PFSK-1 (cell line): ENCODE measurements around the gene ZNF318.

ENCODE experiments used
- FOXP2 ChIP-seq: optimal IDR thresholded peaks from 2 replicates; pipeline ENCODE3; 2011; ENCODE audit warnings: borderline replicate concordance, control low read depth, inconsistent platforms; ENCODE audit not compliant: insufficient read depth; ENCODE audit errors: extremely low read length, extremely low read depth
- POLR2AphosphoS5 ChIP-seq: IDR thresholded peaks from 2 replicates; pipeline ENCODE4 v1.6.1; 2012; ENCODE audit warnings: low read depth, mild to moderate bottlenecking, control low read depth, low read length, moderate library complexity
- SIN3A ChIP-seq: IDR thresholded peaks from 2 replicates; pipeline ENCODE4 v1.6.1; 2012; ENCODE audit warnings: mild to moderate bottlenecking, low read length, moderate library complexity, borderline replicate concordance; ENCODE audit not compliant: insufficient read depth
- TAF1 ChIP-seq: IDR thresholded peaks from 2 replicates; pipeline ENCODE4 v1.6.1; 2012; ENCODE audit warnings: low read length, control low read depth, borderline replicate concordance; ENCODE audit not compliant: insufficient read depth
- TF ChIP-seq, protein P1 (sequence below), 2 experiments: IDR thresholded peaks; 2 replicates each; pipeline versions ENCODE4 v1.6.1 to v1.8.0; 2011 to 2012; ENCODE audit warnings: low read depth in 2 of 2, low read length in 2 of 2, control low read depth in 1 of 2, inconsistent platforms in 1 of 2, mild to moderate bottlenecking in 1 of 2, moderate library complexity in 1 of 2; ENCODE audit not compliant: insufficient read depth in 1 of 2

The ZNF318 gene

DNA sequence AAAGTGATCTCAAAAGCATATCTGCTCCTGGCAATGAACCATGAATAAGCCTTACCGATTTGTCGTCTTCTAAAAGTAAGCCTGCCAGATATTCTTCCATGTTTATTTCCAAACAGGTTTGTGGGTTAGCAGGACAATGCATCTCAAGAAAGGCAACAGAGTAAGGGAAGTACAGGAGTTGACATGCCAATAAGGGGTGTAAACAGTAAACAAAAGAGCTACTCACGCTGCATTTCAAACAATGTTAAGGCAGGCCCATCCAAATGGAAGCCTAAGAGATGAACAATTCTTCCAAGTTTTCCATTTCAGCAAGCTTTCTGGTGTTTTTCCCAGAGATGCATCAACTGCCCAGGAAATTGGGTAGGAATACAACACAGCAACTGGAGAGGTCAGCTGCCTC is 33.1 kb downstream of the ZNF318 start:
- TF ChIP-seq SIN3A (no peak), POLR2AphosphoS5 (no peak), FOXP2 (no peak), TAF1 (no peak)
- TF ChIP-seq, protein P1, sequence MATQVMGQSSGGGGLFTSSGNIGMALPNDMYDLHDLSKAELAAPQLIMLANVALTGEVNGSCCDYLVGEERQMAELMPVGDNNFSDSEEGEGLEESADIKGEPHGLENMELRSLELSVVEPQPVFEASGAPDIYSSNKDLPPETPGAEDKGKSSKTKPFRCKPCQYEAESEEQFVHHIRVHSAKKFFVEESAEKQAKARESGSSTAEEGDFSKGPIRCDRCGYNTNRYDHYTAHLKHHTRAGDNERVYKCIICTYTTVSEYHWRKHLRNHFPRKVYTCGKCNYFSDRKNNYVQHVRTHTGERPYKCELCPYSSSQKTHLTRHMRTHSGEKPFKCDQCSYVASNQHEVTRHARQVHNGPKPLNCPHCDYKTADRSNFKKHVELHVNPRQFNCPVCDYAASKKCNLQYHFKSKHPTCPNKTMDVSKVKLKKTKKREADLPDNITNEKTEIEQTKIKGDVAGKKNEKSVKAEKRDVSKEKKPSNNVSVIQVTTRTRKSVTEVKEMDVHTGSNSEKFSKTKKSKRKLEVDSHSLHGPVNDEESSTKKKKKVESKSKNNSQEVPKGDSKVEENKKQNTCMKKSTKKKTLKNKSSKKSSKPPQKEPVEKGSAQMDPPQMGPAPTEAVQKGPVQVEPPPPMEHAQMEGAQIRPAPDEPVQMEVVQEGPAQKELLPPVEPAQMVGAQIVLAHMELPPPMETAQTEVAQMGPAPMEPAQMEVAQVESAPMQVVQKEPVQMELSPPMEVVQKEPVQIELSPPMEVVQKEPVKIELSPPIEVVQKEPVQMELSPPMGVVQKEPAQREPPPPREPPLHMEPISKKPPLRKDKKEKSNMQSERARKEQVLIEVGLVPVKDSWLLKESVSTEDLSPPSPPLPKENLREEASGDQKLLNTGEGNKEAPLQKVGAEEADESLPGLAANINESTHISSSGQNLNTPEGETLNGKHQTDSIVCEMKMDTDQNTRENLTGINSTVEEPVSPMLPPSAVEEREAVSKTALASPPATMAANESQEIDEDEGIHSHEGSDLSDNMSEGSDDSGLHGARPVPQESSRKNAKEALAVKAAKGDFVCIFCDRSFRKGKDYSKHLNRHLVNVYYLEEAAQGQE (IDR thresholded peaks at IDR 0.05; ENCODE audit: insufficient read depth in 1 of 2, low read depth in 2 of 2, low read length in 2 of 2): no peak

DNA sequence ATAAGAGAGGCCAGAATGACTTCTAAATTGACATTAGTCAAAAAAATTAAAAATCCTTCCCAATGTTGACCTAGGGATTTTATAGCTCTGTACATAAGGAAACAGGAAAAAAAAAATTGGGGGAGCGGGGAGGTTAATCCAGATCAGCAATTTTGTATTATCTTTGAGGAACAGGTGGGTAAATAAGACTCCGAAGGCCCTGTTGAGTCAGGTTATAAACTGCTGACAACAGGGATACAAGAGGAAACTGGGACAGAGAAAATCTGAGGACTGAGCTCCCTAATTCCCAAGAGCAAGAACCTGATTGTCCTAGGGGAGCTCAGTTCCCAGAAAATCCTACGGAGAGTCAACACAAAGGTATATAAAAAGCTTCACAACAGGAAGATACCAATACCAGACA is 34.0 kb downstream of the ZNF318 start:
- TF ChIP-seq SIN3A (no peak), FOXP2 (no peak), POLR2AphosphoS5 (no peak), TAF1 (no peak)
- TF ChIP-seq, protein P1 (IDR thresholded peaks at IDR 0.05; ENCODE audit: insufficient read depth in 1 of 2, low read depth in 2 of 2, low read length in 2 of 2): no peak

DNA sequence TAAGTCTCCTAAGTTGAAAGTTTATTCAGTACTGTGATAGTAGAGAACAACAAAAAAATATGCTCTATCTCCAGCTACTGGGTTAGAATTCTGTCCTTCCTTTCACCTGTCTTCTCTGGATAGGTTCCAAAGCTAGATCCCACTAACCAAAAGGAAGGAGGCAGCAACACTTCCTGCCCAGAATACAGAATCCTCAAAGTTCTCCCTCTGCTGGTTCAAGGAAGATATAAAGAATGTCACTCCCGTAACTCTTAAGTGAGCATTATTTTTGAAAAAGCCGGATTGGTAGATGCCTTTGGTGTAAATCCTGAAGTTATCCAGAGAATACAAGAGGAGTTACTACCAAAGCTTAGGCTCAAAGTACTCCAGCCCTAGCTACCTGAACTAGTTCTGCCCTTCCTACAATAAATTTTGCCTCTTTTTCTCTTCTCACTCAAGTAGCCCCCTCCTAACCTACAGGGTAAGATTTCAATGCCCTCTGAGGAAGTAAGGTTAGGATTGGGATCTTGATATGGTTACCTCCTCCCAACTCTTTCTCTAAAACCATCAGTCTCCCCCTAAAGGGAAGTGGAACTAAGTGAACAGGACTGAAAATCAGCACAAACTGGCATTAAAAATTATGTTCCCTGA is 34.9 kb downstream of the ZNF318 start:
- TF ChIP-seq TAF1: no peak
- no peak for TF ChIP-seq SIN3A
- TF ChIP-seq FOXP2: no peak
- TF ChIP-seq POLR2AphosphoS5: no peak
- TF ChIP-seq, protein P1 (IDR thresholded peaks at IDR 0.05; ENCODE audit: insufficient read depth in 1 of 2, low read depth in 2 of 2, low read length in 2 of 2): no peak

DNA sequence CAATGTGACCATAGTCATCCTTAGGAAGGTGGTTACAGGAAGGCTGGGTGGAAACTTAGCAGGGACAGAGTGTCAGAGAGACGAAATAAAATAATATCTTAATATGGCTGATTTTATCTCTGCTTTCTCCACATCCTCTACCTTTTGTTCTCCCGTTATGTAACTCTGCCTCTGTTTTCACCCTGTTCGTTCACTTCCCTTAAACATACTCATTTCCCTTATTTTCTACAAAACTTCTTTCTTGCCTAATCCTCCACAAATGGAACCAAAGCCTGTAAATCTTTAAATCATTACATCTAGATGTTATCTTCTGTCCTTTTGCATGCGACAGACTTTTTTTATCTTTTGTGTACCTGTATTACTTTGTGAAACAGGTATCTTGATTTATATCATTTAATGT is 37.6 kb downstream of the ZNF318 start:
- TF ChIP-seq TAF1 (no peak), POLR2AphosphoS5 (no peak), FOXP2 (no peak), SIN3A (no peak)
- TF ChIP-seq, protein P1 (IDR thresholded peaks at IDR 0.05; ENCODE audit: insufficient read depth in 1 of 2, low read depth in 2 of 2, low read length in 2 of 2): no peak

DNA sequence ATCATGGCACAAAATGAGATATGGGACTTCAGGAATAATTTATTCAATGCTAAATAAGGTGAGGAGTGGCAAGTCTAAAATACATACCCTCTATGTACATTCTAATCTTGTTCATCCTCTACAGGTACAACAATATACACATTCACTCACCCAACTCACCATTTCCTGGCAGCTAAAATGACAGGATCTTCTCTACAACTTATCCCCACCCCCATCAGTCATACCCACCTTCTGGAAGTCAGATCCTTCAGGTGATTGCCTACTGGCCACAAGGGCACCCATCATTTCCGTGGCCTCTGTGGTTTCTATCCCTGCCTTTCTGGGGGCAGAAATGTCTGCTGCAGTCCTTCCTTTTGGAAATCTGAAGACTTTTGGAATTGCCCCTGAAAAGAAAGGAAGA is 38.0 kb downstream of the ZNF318 start:
- TF ChIP-seq POLR2AphosphoS5 (no peak), FOXP2 (no peak), SIN3A (no peak), TAF1 (no peak)
- TF ChIP-seq, protein P1 (IDR thresholded peaks at IDR 0.05; ENCODE audit: insufficient read depth in 1 of 2, low read depth in 2 of 2, low read length in 2 of 2): no peak
